Duodenal mucosa (tissue), 2 donors: ENCODE data around the gene DIAPH3.

Experiments used
- H3K27ac ChIP-seq: one replicate; pipeline ENCODE4 v1.7.0; 2013; ENCODE audit warnings: low read depth, low read length
- H3K27me3 ChIP-seq, 2 donors: one replicate each; pipeline ENCODE4 v1.7.0; 2013; ENCODE audit warnings: low read length in 2 of 2, control low read depth in 1 of 2; ENCODE audit not compliant: insufficient read depth in 2 of 2, control insufficient read depth in 1 of 2
- H3K36me3 ChIP-seq, 2 donors: one replicate each; pipeline ENCODE4 v1.7.0; 2013; ENCODE audit warnings: low read length in 2 of 2, control low read depth in 1 of 2; ENCODE audit not compliant: insufficient read depth in 2 of 2, control insufficient read depth in 1 of 2
- H3K4me1 ChIP-seq, 2 donors: one replicate each; pipeline ENCODE4 v1.7.0; 2013; ENCODE audit warnings: low read length in 2 of 2, control low read depth in 1 of 2; ENCODE audit not compliant: insufficient read depth in 2 of 2, control insufficient read depth in 1 of 2
- H3K4me3 ChIP-seq, 2 donors: one replicate each; pipeline ENCODE4 v1.7.0; 2013; ENCODE audit warnings: low read length in 2 of 2, low read depth in 1 of 2
- H3K9ac ChIP-seq, 2 donors: one replicate each; pipeline ENCODE4 v1.7.0; 2013; ENCODE audit warnings: low read length in 2 of 2, low read depth in 1 of 2
- H3K9me3 ChIP-seq, 2 donors: one replicate each; pipeline ENCODE4 v1.7.0; 2013; ENCODE audit warnings: low read length in 2 of 2, control low read depth in 1 of 2; ENCODE audit not compliant: control insufficient read depth in 1 of 2

The DIAPH3 gene

GRCh38 chr13:60000976-60001375 is 162.8 kb downstream of the DIAPH3 start:
- Histone ChIP-seq H3K9ac (no peak overlapping the region), H3K27me3 (no peaks in the 10 kb centered on the region), H3K4me3 (no peak overlapping the region), H3K27ac (no peak overlapping the region), H3K4me1 (peaks cover 13 to 26% of the 10 kb centered on the region in 2 donors), H3K9me3 (no peaks in the 10 kb centered on the region), H3K36me3 (no peaks in the 10 kb centered on the region)

GRCh38 chr13:60000081-60000480 is 163.6 kb downstream of the DIAPH3 start:
- H3K27me3 ChIP-seq, result no peaks in the 10 kb centered on the region
- H3K4me1 ChIP-seq, result peaks cover 13 to 27% of the 10 kb centered on the region in 2 donors
- no peaks in the 10 kb centered on the region for H3K36me3 ChIP-seq
- no peak overlapping the region for H3K9ac ChIP-seq
- no peak overlapping the region for H3K4me3 ChIP-seq
- no peak overlapping the region for H3K27ac ChIP-seq
- H3K9me3 ChIP-seq, result no peaks in the 10 kb centered on the region

GRCh38 chr13:59997976-59998375 is 165.8 kb downstream of the DIAPH3 start:
- Histone ChIP-seq H3K9me3 (no peaks in the 10 kb centered on the region), H3K4me1 (peaks cover 13 to 27% of the 10 kb centered on the region in 2 donors), H3K9ac (no peak overlapping the region), H3K27ac (no peak overlapping the region), H3K36me3 (no peaks in the 10 kb centered on the region), H3K4me3 (no peak overlapping the region), H3K27me3 (no peaks in the 10 kb centered on the region)

- no peak overlapping the region for H3K4me3 ChIP-seq
- H3K27me3 ChIP-seq, result no peaks in the 10 kb centered on the region
- no peak overlapping the region for H3K27ac ChIP-seq
- no peaks in the 10 kb centered on the region for H3K9me3 ChIP-seq
- no peaks in the 10 kb centered on the region for H3K36me3 ChIP-seq
- no peak overlapping the region for H3K9ac ChIP-seq
- peaks cover 7 to 18% of the 10 kb centered on the region in 2 donors for H3K4me1 ChIP-seq
Measured at GRCh38 chr13:59996461-59996980, 167.2 kb downstream of the DIAPH3 start.

GRCh38 chr13:59991395-59991794 is 172.3 kb downstream of the DIAPH3 start:
- no peaks in the 10 kb centered on the region for H3K27me3 ChIP-seq
- H3K4me3 ChIP-seq, result no peak overlapping the region
- H3K36me3 ChIP-seq, result no peaks in the 10 kb centered on the region
- peaks cover 0 to 5% of the 10 kb centered on the region in 2 donors for H3K4me1 ChIP-seq
- H3K9me3 ChIP-seq, result no peaks in the 10 kb centered on the region
- no peak overlapping the region for H3K9ac ChIP-seq
- no peak overlapping the region for H3K27ac ChIP-seq

- Histone ChIP-seq H3K36me3 (no peaks in the 10 kb centered on the region), H3K4me3 (no peak overlapping the region), H3K9me3 (no peaks in the 10 kb centered on the region), H3K27me3 (no peaks in the 10 kb centered on the region), H3K4me1 (no peaks in the 10 kb centered on the region), H3K27ac (no peak overlapping the region), H3K9ac (no peak overlapping the region)
Measured at GRCh38 chr13:59982631-59983382, 180.9 kb downstream of the DIAPH3 start.

GRCh38 chr13:59979589-59979988 is 184.1 kb downstream of the DIAPH3 start:
- H3K9me3 ChIP-seq, result no peaks in the 10 kb centered on the region
- no peaks in the 10 kb centered on the region for H3K27me3 ChIP-seq
- no peak overlapping the region for H3K4me3 ChIP-seq
- H3K36me3 ChIP-seq, result no peaks in the 10 kb centered on the region
- H3K9ac ChIP-seq, result no peak overlapping the region
- no peaks in the 10 kb centered on the region for H3K4me1 ChIP-seq
- no peak overlapping the region for H3K27ac ChIP-seq

- H3K4me1 ChIP-seq, result peaks cover 0 to 6% of the 10 kb centered on the region in 2 donors
- no peak overlapping the region for H3K27ac ChIP-seq
- no peak overlapping the region for H3K4me3 ChIP-seq
- no peaks in the 10 kb centered on the region for H3K9me3 ChIP-seq
- no peaks in the 10 kb centered on the region for H3K36me3 ChIP-seq
- no peak overlapping the region for H3K9ac ChIP-seq
- H3K27me3 ChIP-seq, result no peaks in the 10 kb centered on the region
Measured at GRCh38 chr13:59978862-59979261, 184.9 kb downstream of the DIAPH3 start.

GRCh38 chr13:59976856-59977255 is 186.9 kb downstream of the DIAPH3 start:
- H3K9ac ChIP-seq, result no peak overlapping the region
- no peaks in the 10 kb centered on the region for H3K36me3 ChIP-seq
- H3K27me3 ChIP-seq, result no peaks in the 10 kb centered on the region

GRCh38 chr13:59975807-59976435 is 187.8 kb downstream of the DIAPH3 start:
- peaks cover 0 to 11% of the 10 kb centered on the region in 2 donors for H3K4me1 ChIP-seq
- no peak overlapping the region for H3K9ac ChIP-seq
- H3K27me3 ChIP-seq, result no peaks in the 10 kb centered on the region
- H3K36me3 ChIP-seq, result no peaks in the 10 kb centered on the region
- no peak overlapping the region for H3K27ac ChIP-seq
- H3K9me3 ChIP-seq, result no peaks in the 10 kb centered on the region
- no peak overlapping the region for H3K4me3 ChIP-seq

More at GRCh38 chr13:59976856-59977255, 186.9 kb downstream of the DIAPH3 start:
- no peak overlapping the region for H3K4me3 ChIP-seq
- H3K4me1 ChIP-seq, result peaks cover 0 to 11% of the 10 kb centered on the region in 2 donors
- H3K27ac ChIP-seq, result no peak overlapping the region
- H3K9me3 ChIP-seq, result no peaks in the 10 kb centered on the region
